ENCODE measurements around the gene SLN. TPM values are rescaled to one million over a fixed set of nuclear protein-coding genes. Genes with fewer than 3 reads are reported as not detected.
A peak's percentile ranks its signal among the peaks of the same experiment; 100 is the strongest.

SLN gene
- total RNA-seq, 1 experiment from 2014 or later = not detected

GRCh38 chr11:107691000-107691750, 20.7 kb downstream of the SLN start:
- DNase-seq (ENCODE audit: low read depth, low spot score) (no peak), ATAC-seq (no peak)
- Histone ChIP-seq H4K20me1 (ENCODE audit: insufficient read depth) (no peaks in the 10 kb centered on the region), H2AFZ (ENCODE audit: low read depth, low read length, poor library complexity, severe bottlenecking) (peak overlapping the region; percentile 57), H3K36me3 (ENCODE audit: control insufficient read depth in 1 of 2, insufficient read depth in 2 of 2, low read length in 2 of 2) (no peaks in the 10 kb centered on the region), H3K4me1 (ENCODE audit: control insufficient read depth in 1 of 2, insufficient read depth in 2 of 2, low read length in 2 of 2) (peaks cover 6 to 10% of the 10 kb centered on the region in 2 experiments), H3K4me2 (ENCODE audit: low read length) (no peak overlapping the region), H3K27ac (ENCODE audit: low read depth, low read length) (no peak overlapping the region), H3K4me3 (replicated peaks in 1 of 2; ENCODE audit: low read depth in 1 of 2, low read length in 2 of 2) (no peak overlapping the region), H3K79me2 (ENCODE audit: insufficient read depth, low read length) (no peaks in the 10 kb centered on the region), H3K9me2 (ENCODE audit: insufficient read depth) (peaks cover 5% of the 10 kb centered on the region; the same call in 1 of the 2 replicates), H3K9me3 (ENCODE audit: control insufficient read depth in 1 of 2, insufficient read depth in 1 of 2, low read depth in 1 of 2, low read length in 2 of 2) (no peaks in the 10 kb centered on the region; a peak in 1 of 4 replicates), H3K27me3 (ENCODE audit: insufficient read depth, low read length) (no peaks in the 10 kb centered on the region), H3K9ac (ENCODE audit: low read length) (no peak overlapping the region)
- intact Hi-C loops (cut with micrococcal nuclease) = no loop called here
- CTCF ChIA-PET = no interaction called here
- POLR2A ChIA-PET = no interaction called here
- BruUV-seq (replicated peaks) = no TSS peak
- TF ChIP-seq JUND (IDR thresholded peaks at IDR 0.05) (no peak), CBX3 (IDR thresholded peaks at IDR 0.05; ENCODE audit: low read depth) (no peak), CEBPB (IDR thresholded peaks at IDR 0.05; ENCODE audit: low read depth) (no peak), POLR2AphosphoS5 (IDR thresholded peaks at IDR 0.05; ENCODE audit: low read depth, low read length) (no peak), FOSL1 (IDR thresholded peaks at IDR 0.05; ENCODE audit: low read depth) (no peak), EZH2 (IDR thresholded peaks at IDR 0.05) (no peak)
- RAD21 ChIA-PET (ENCODE audit: low non-redundant PET in 1 of 2, low total read pairs in 2 of 2, uncharacterized antibody in 2 of 2, unreplicated experiment in 2 of 2) = no interaction called here

GRCh38 chr11:107689317-107690202, 22.3 kb downstream of the SLN start:
- Histone ChIP-seq H3K9me2 (ENCODE audit: insufficient read depth) (peaks cover 1% of the 10 kb centered on the region; the same call in 1 of the 2 replicates), H2AFZ (ENCODE audit: low read depth, low read length, poor library complexity, severe bottlenecking) (peak overlapping the region; percentile 95), H3K4me2 (ENCODE audit: low read length) (peak overlapping the region; percentile 24; the same call in 1 of the 2 replicates), H3K79me2 (ENCODE audit: insufficient read depth, low read length) (no peaks in the 10 kb centered on the region), H3K4me1 (ENCODE audit: control insufficient read depth in 1 of 2, insufficient read depth in 2 of 2, low read length in 2 of 2) (no peaks in the 10 kb centered on the region), H3K27me3 (ENCODE audit: insufficient read depth, low read length) (no peaks in the 10 kb centered on the region), H3K36me3 (ENCODE audit: control insufficient read depth in 1 of 2, insufficient read depth in 2 of 2, low read length in 2 of 2) (no peaks in the 10 kb centered on the region), H4K20me1 (ENCODE audit: insufficient read depth) (no peaks in the 10 kb centered on the region), H3K9me3 (ENCODE audit: control insufficient read depth in 1 of 2, insufficient read depth in 1 of 2, low read depth in 1 of 2, low read length in 2 of 2) (no peaks in the 10 kb centered on the region; a peak in 1 of 4 replicates), H3K9ac (ENCODE audit: low read length) (no peak overlapping the region), H3K27ac (ENCODE audit: low read depth, low read length) (no peak overlapping the region), H3K4me3 (replicated peaks in 1 of 2; ENCODE audit: low read depth in 1 of 2, low read length in 2 of 2) (no peak overlapping the region)
- no TSS peak for BruUV-seq (replicated peaks)
- peak; percentile 97 for ATAC-seq
- POLR2A ChIA-PET = interaction anchor here (1.8 kb wide), 1 partner anchor 127 kb away, joined by 7 read pairs; no protein-coding TSS in a partner anchor
- TF ChIP-seq RAD21 (IDR thresholded peaks at IDR 0.05; ENCODE audit: low read depth) (peak; percentile 97), YY1 (IDR thresholded peaks at IDR 0.05; ENCODE audit: extremely low read depth, insufficient replicate concordance, low read depth, low read length) (no peak)
- TF ChIP-seq, protein P1, sequence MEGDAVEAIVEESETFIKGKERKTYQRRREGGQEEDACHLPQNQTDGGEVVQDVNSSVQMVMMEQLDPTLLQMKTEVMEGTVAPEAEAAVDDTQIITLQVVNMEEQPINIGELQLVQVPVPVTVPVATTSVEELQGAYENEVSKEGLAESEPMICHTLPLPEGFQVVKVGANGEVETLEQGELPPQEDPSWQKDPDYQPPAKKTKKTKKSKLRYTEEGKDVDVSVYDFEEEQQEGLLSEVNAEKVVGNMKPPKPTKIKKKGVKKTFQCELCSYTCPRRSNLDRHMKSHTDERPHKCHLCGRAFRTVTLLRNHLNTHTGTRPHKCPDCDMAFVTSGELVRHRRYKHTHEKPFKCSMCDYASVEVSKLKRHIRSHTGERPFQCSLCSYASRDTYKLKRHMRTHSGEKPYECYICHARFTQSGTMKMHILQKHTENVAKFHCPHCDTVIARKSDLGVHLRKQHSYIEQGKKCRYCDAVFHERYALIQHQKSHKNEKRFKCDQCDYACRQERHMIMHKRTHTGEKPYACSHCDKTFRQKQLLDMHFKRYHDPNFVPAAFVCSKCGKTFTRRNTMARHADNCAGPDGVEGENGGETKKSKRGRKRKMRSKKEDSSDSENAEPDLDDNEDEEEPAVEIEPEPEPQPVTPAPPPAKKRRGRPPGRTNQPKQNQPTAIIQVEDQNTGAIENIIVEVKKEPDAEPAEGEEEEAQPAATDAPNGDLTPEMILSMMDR (IDR thresholded peaks at IDR 0.05 in 2 of 3, conservative IDR thresholded peaks at IDR 0.05 in 1 of 3; ENCODE audit: borderline replicate concordance in 1 of 3, insufficient read depth in 1 of 3, low read depth in 2 of 3, low read length in 2 of 3) = peak; percentile 54 to 93 (median 74)
- TF ChIP-seq, protein P2, sequence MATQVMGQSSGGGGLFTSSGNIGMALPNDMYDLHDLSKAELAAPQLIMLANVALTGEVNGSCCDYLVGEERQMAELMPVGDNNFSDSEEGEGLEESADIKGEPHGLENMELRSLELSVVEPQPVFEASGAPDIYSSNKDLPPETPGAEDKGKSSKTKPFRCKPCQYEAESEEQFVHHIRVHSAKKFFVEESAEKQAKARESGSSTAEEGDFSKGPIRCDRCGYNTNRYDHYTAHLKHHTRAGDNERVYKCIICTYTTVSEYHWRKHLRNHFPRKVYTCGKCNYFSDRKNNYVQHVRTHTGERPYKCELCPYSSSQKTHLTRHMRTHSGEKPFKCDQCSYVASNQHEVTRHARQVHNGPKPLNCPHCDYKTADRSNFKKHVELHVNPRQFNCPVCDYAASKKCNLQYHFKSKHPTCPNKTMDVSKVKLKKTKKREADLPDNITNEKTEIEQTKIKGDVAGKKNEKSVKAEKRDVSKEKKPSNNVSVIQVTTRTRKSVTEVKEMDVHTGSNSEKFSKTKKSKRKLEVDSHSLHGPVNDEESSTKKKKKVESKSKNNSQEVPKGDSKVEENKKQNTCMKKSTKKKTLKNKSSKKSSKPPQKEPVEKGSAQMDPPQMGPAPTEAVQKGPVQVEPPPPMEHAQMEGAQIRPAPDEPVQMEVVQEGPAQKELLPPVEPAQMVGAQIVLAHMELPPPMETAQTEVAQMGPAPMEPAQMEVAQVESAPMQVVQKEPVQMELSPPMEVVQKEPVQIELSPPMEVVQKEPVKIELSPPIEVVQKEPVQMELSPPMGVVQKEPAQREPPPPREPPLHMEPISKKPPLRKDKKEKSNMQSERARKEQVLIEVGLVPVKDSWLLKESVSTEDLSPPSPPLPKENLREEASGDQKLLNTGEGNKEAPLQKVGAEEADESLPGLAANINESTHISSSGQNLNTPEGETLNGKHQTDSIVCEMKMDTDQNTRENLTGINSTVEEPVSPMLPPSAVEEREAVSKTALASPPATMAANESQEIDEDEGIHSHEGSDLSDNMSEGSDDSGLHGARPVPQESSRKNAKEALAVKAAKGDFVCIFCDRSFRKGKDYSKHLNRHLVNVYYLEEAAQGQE (IDR thresholded peaks at IDR 0.05; ENCODE audit: low read depth) = no peak
- TF ChIP-seq, protein P3, sequence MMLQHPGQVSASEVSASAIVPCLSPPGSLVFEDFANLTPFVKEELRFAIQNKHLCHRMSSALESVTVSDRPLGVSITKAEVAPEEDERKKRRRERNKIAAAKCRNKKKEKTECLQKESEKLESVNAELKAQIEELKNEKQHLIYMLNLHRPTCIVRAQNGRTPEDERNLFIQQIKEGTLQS (IDR thresholded peaks at IDR 0.05) = no peak
- intact Hi-C loops (cut with micrococcal nuclease) = loop anchor here (1.0 kb wide), 4 partner anchors 113 to 209 kb away; no protein-coding TSS in a partner anchor
- peak; percentile 54 for DNase-seq (ENCODE audit: low read depth, low spot score)
- CTCF ChIA-PET = interaction anchor here (0.5 to 3.7 kb wide), 16 partner anchors 10 to 435 kb away, joined by 3 to 50 read pairs (median 5); partner anchors contain the start of gene ALKBH8
- RAD21 ChIA-PET (ENCODE audit: low non-redundant PET in 1 of 2, low total read pairs in 2 of 2, uncharacterized antibody in 2 of 2, unreplicated experiment in 2 of 2) = interaction anchor here (0.6 to 1.9 kb wide), 7 partner anchors 38 to 652 kb away, joined by 3 to 11 read pairs (median 3); no protein-coding TSS in a partner anchor

Data from HCT116 (cell line).